Measurements from ENCODE around the gene TAF12. TPM values are rescaled to one million over a fixed set of nuclear protein-coding genes. Genes with fewer than 3 reads are reported as not detected.

The TAF12 gene
- total RNA-seq, 1 donor from 2014 or later: 32.2 TPM

GRCh38 chr1:28564310-28564709 is 78.6 kb downstream of the TAF12 start:
- Histone ChIP-seq H3K36me3 (peaks cover 86 to 100% of the 10 kb centered on the region in 2 donors), H3K27me3 (no peaks in the 10 kb centered on the region), H3K4me1 (no peaks in the 10 kb centered on the region), H3K4me3 (no peak overlapping the region), H3K27ac (no peak overlapping the region), H3K9me3 (no peaks in the 10 kb centered on the region)
- intact Hi-C loops (cut with DNase I): no loop called here
- TF ChIP-seq CTCF (IDR thresholded peaks at IDR 0.05): no peak
- no peak for DNase-seq (ENCODE audit: low spot score in 2 of 2)

- no peak overlapping the region for H3K4me3 ChIP-seq
- H3K27me3 ChIP-seq: no peaks in the 10 kb centered on the region
- H3K36me3 ChIP-seq: peaks cover 89 to 92% of the 10 kb centered on the region in 2 donors
- intact Hi-C loops (cut with DNase I): no loop called here
- TF ChIP-seq CTCF (IDR thresholded peaks at IDR 0.05): no peak
- no peak overlapping the region for H3K27ac ChIP-seq
- no peaks in the 10 kb centered on the region for H3K9me3 ChIP-seq
- no peak for DNase-seq (ENCODE audit: low spot score in 2 of 2)
- H3K4me1 ChIP-seq: no peaks in the 10 kb centered on the region
Measured at GRCh38 chr1:28560886-28561285, 82.0 kb downstream of the TAF12 start.

Other genes starting within 250 kb of the TAF12 start
- gene RCC1, start 137.0 kb downstream of the TAF12 start, total RNA-seq: 70.5 TPM
- 11.0 TPM for gene TRNAU1AP, start 90.0 kb downstream of the TAF12 start, total RNA-seq
- not detected for gene RAB42, start 50.8 kb downstream of the TAF12 start, total RNA-seq
- gene RNU11, start 5.5 kb upstream of the TAF12 start, total RNA-seq: not detected
- 5.2 TPM for gene GMEB1, start 25.7 kb upstream of the TAF12 start, total RNA-seq
- gene YTHDF2, start 93.9 kb upstream of the TAF12 start, total RNA-seq: 50.6 TPM
- gene OPRD1, start 169.1 kb upstream of the TAF12 start, total RNA-seq: not detected

Data from ascending aorta (tissue), 2 donors.